Measurements from ENCODE around the gene TRAP1. TPM values are rescaled to one million over a fixed set of nuclear protein-coding genes. Genes with fewer than 3 reads are reported as not detected.
"Not testable (repeated sequence)": the region's sequence is repeated elsewhere in the genome, so short reads cannot be mapped to it uniquely, and the experiment has no call there.

The TRAP1 gene
- total RNA-seq, 1 experiment from 2014 or later = 173 TPM

DNA sequence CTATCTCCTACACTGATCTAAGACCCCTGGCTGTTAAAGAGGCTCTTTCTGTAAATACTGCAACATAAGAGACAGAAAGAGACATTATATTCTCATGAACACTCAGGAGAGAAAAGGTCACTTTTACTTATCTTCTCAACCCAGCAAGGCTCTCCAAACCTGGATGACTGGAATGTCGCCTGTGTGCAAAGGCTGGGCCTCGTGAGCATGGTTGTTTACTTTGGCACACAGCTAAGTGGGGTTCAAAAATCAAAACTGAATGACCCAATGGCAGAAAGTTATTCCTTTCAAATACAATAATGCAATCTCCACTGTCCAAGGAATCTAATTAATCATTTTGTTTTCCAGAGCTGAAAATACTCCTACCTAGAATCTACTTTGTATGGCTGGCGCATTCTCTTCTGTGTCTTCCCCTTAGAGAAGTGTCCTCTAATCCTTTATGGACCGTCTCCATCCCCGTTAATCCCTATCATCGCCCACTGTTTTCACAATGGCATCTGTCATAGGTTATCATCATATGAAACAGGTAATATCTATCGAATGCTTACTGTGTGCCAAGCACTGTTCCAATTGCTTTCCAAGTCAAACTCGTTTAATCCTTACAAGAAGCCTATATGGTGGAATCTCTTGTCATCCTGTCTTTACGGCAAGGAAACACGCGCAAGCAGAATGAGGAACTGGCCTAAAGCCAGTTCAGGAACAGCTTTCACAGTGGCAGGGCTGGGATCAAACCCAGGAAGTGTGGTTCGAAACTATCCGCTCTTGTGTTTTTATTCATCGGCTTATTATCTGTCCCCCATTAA lies 107.2 kb downstream of the TRAP1 start:
- Mint-ChIP-seq H3K4me3 (ENCODE audit: unreplicated experiment) (peak overlapping the region; percentile 94), H3K27ac (ENCODE audit: unreplicated experiment) (no peak overlapping the region), H3K4me1 (ENCODE audit: low read depth, unreplicated experiment) (peaks cover 25% of the 10 kb centered on the region), H3K27me3 (ENCODE audit: insufficient read depth, unreplicated experiment) (no peaks in the 10 kb centered on the region), H3K36me3 (ENCODE audit: insufficient read depth, unreplicated experiment) (peaks cover under 1% of the 10 kb centered on the region), H3K9me3 (ENCODE audit: unreplicated experiment) (no peaks in the 10 kb centered on the region)
- POLR2A ChIA-PET = interaction anchor here (0.5 kb wide), 1 partner anchor 86 kb away, joined by 7 read pairs; no protein-coding TSS in a partner anchor
- CTCF ChIA-PET = no interaction called here
- Histone ChIP-seq H3K36me3 (ENCODE audit: control insufficient read depth, insufficient read depth, low read length) (no peaks in the 10 kb centered on the region; the same call in 1 of the 2 replicates), H3K9me3 (no peaks in the 10 kb centered on the region), H3K4me1 (peaks cover 12% of the 10 kb centered on the region; the same call in 1 of the 2 replicates), H3K27me3 (replicated peaks; ENCODE audit: control insufficient read depth, insufficient read depth, low read length) (no peaks in the 10 kb centered on the region), H3K4me3 (ENCODE audit: low read depth, low read length) (peak overlapping the region; percentile 80)
- TF ChIP-seq CTCF (IDR thresholded peaks at IDR 0.05; ENCODE audit: insufficient read depth in 1 of 2, low read depth in 1 of 2, low read length in 1 of 2, severe bottlenecking in 1 of 2, unreplicated experiment in 1 of 2) = no peak
- intact Hi-C loops (cut with micrococcal nuclease; ENCODE audit: unreplicated experiment) = no loop called here
- DNase-seq = no peak
- BruUV-seq (replicated peaks) = no TSS peak

DNA sequence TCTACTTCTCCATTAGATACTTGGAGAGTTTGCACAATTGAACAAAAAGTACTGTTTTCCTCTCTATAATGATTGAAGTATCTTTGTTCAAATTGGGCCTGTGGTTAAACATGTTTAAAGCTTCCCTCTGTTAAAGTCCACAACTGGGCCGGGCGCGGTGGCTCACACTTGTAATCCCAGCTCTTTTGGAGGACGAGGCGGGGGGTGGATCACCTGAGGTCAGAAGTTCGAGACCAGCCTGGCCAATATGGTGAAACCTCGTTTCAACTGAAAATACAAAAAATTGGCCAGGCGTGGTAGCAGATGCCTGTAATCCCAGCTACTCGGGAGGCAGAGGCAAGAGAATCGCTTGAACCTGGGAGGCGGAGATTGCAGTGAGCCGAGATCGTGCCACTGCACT lies 108.3 kb downstream of the TRAP1 start:
- H3K9me3 Mint-ChIP-seq (ENCODE audit: unreplicated experiment); H3K27me3 Mint-ChIP-seq (ENCODE audit: insufficient read depth, unreplicated experiment); H3K36me3 ChIP-seq (ENCODE audit: control insufficient read depth, insufficient read depth, low read length); H3K9me3 ChIP-seq; H3K27me3 ChIP-seq (replicated peaks; ENCODE audit: control insufficient read depth, insufficient read depth, low read length); intact Hi-C loops (cut with micrococcal nuclease; ENCODE audit: unreplicated experiment); H3K36me3 Mint-ChIP-seq (ENCODE audit: insufficient read depth, unreplicated experiment); DNase-seq; H3K4me3 ChIP-seq (ENCODE audit: low read depth, low read length); CTCF ChIA-PET; POLR2A ChIA-PET; BruUV-seq (replicated peaks); H3K4me3 Mint-ChIP-seq (ENCODE audit: unreplicated experiment); H3K27ac Mint-ChIP-seq (ENCODE audit: unreplicated experiment): not testable (repeated sequence)
- peaks cover 12% of the 10 kb centered on the region; the same call in 1 of the 2 replicates for H3K4me1 ChIP-seq
- peaks cover 23% of the 10 kb centered on the region for H3K4me1 Mint-ChIP-seq (ENCODE audit: low read depth, unreplicated experiment)

DNA sequence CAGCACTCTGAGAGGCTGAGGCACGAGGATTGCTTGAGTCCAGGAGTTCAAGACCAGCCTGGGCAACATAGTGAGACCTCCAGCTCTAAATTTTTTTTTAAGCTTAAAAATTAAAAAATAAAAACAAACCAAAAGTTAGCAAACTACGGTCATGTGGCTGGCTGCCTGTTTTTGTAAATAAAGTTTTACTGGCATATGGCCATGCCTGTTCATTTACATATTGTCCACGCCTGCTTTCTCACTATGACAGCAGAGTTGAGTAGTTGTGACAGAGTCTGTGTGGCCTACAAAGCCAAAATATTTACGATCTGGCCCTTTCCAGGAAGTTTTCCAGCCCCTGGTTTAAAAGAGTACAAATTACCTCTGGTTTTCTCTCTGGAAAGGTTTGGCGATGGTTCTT lies 109.3 kb downstream of the TRAP1 start:
- Mint-ChIP-seq H3K27me3 (ENCODE audit: insufficient read depth, unreplicated experiment) (no peaks in the 10 kb centered on the region), H3K36me3 (ENCODE audit: insufficient read depth, unreplicated experiment) (no peaks in the 10 kb centered on the region), H3K27ac (ENCODE audit: unreplicated experiment) (no peak overlapping the region), H3K4me1 (ENCODE audit: low read depth, unreplicated experiment) (peaks cover 18% of the 10 kb centered on the region), H3K9me3 (ENCODE audit: unreplicated experiment) (no peaks in the 10 kb centered on the region), H3K4me3 (ENCODE audit: unreplicated experiment) (no peak overlapping the region)
- Histone ChIP-seq H3K4me3 (ENCODE audit: low read depth, low read length) (no peak overlapping the region), H3K27me3 (replicated peaks; ENCODE audit: control insufficient read depth, insufficient read depth, low read length) (no peaks in the 10 kb centered on the region), H3K36me3 (ENCODE audit: control insufficient read depth, insufficient read depth, low read length) (no peaks in the 10 kb centered on the region; the same call in 1 of the 2 replicates), H3K9me3 (no peaks in the 10 kb centered on the region), H3K4me1 (peaks cover 12% of the 10 kb centered on the region; the same call in 1 of the 2 replicates)
- no TSS peak for BruUV-seq (replicated peaks)
- CTCF ChIA-PET = no interaction called here
- intact Hi-C loops (cut with micrococcal nuclease; ENCODE audit: unreplicated experiment) = no loop called here
- POLR2A ChIA-PET = no interaction called here
- TF ChIP-seq CTCF (IDR thresholded peaks at IDR 0.05; ENCODE audit: insufficient read depth in 1 of 2, low read depth in 1 of 2, low read length in 1 of 2, severe bottlenecking in 1 of 2, unreplicated experiment in 1 of 2) = no peak
- DNase-seq = no peak

Other genes starting within 250 kb of the TRAP1 start
- gene C16orf90, start 222.0 kb downstream of the TRAP1 start, total RNA-seq (2022) = not detected in 2 replicates
- gene CLUAP1, start 216.5 kb downstream of the TRAP1 start, total RNA-seq (2022) = 11.8 and 20.2 TPM in 2 replicates
- gene NLRC3, start 140.1 kb downstream of the TRAP1 start, total RNA-seq (2022) = not detected in 2 replicates
- gene SLX4, start 105.9 kb downstream of the TRAP1 start, total RNA-seq (2022) = 9.6 and 10.4 TPM in 2 replicates
- gene DNASE1, start 62.8 kb downstream of the TRAP1 start, total RNA-seq (2022) = 26.2 and 38.1 TPM in 2 replicates
- 65.3 and 67.1 TPM in 2 replicates for gene CREBBP, start 163.2 kb upstream of the TRAP1 start, total RNA-seq (2022)